K562 (cell line): ENCODE results near the gene ULK3. TPM values are rescaled to one million over a fixed set of nuclear protein-coding genes. Genes with fewer than 3 reads are reported as not detected.

ENCODE experiments used
- ARID3B ChIP-seq: fragments of 250-450 bp; sonication (Bioruptor Pico); IDR thresholded peaks from 2 replicates; pipeline ENCODE4 v1.4.0; 2020; ENCODE audit warnings: borderline replicate concordance
- COPS2 ChIP-seq: fragments of 450-650 bp; conservative IDR thresholded peaks from 2 replicates; pipeline ENCODE4 v1.6.1; 2016; ENCODE audit warnings: mild to moderate bottlenecking, moderate library complexity
- DIDO1 ChIP-seq: fragments of 450-650 bp; IDR thresholded peaks from 2 replicates; pipeline ENCODE4 v1.6.1; 2016; ENCODE audit warnings: low read depth, missing biosample characterization, missing genetic modification characterization
- HLTF ChIP-seq: fragments of 450-650 bp; IDR thresholded peaks from 2 replicates; pipeline ENCODE4 v1.6.1; 2016
- HSF4 ChIP-seq: fragments of 250-450 bp; sonication (Bioruptor Pico); IDR thresholded peaks from 2 replicates; pipeline ENCODE4 v2.1.2; 2022; ENCODE audit warnings: mild to moderate bottlenecking, moderate library complexity, borderline replicate concordance
- JUN ChIP-seq, 2 experiments: sonication (generic) in 1 of 2; formaldehyde crosslinking in 1 of 2; IDR thresholded peaks; 2 replicates each; pipeline versions ENCODE4 v1.6.1 to v1.8.0; 2012 to 2022; ENCODE audit warnings: borderline replicate concordance in 2 of 2, mild to moderate bottlenecking in 2 of 2, improper control_type of control experiment in 1 of 2, low read depth in 1 of 2, low read length in 1 of 2, missing genetic modification reagents in 1 of 2
- KLF6 ChIP-seq: fragments of 250-450 bp; sonication (Bioruptor Pico); IDR thresholded peaks from 2 replicates; pipeline ENCODE4 v1.4.0; 2020; ENCODE audit warnings: mild to moderate bottlenecking, moderate library complexity, borderline replicate concordance
- MAFK ChIP-seq: IDR thresholded peaks from 2 replicates; pipeline ENCODE4 v1.6.1; 2011; ENCODE audit warnings: low read length, improper control_type of control experiment
- MTA3 ChIP-seq: fragments of 450-650 bp; formaldehyde crosslinking; IDR thresholded peaks from 2 replicates; pipeline ENCODE4 v1.6.1; 2017; ENCODE audit warnings: mild to moderate bottlenecking, borderline replicate concordance
- NR1H2 ChIP-seq: sonication (generic); formaldehyde crosslinking; IDR thresholded peaks from 2 replicates; pipeline ENCODE4 v1.4.0; 2020; ENCODE audit warnings: mild to moderate bottlenecking, missing genetic modification reagents
- PTTG1 ChIP-seq: fragments of 450-650 bp; IDR thresholded peaks from 2 replicates; pipeline ENCODE4 v1.6.1; 2016; ENCODE audit warnings: low read depth, mild to moderate bottlenecking, missing genetic modification characterization, missing compliant biosample characterization
- SREBF1 ChIP-seq: fragments of 150-350 bp; IDR thresholded peaks from 2 replicates; pipeline ENCODE4 v1.6.1; 2014; ENCODE audit warnings: antibody characterized with exemption, low read depth, low read length, borderline replicate concordance
- ZBED1 ChIP-seq: IDR thresholded peaks from 2 replicates; pipeline ENCODE4 v1.6.1; 2014
- ZNF395 ChIP-seq: fragments of 200-800 bp; sonication (Bioruptor generic); IDR thresholded peaks from 2 replicates; pipeline ENCODE4 v1.6.1; 2017; ENCODE audit warnings: missing genetic modification characterization, missing compliant biosample characterization
- ZNF589 ChIP-seq: fragments of 200-800 bp; sonication (Bioruptor generic); IDR thresholded peaks from 2 replicates; pipeline ENCODE4 v1.6.1; 2016; ENCODE audit warnings: low read depth, missing genetic modification characterization, missing compliant biosample characterization
- ZNF639 ChIP-seq, 2 experiments: fragments of 200-800 bp in 1 of 2; sonication (Bioruptor generic) in 1 of 2; sonication (generic) in 1 of 2; formaldehyde crosslinking in 1 of 2; IDR thresholded peaks in 1 of 2; conservative IDR thresholded peaks in 1 of 2; 2 replicates each; pipeline versions ENCODE4 v1.5.0 to v1.6.1; 2016 to 2020; ENCODE audit warnings: missing compliant biosample characterization in 1 of 2, missing genetic modification characterization in 1 of 2, missing genetic modification reagents in 1 of 2
- polyA plus RNA-seq, 8 experiments: library from polyadenylated mRNA; depleted of rRNA in 4 of 8; stranded (reverse) in 5 of 8; unstranded in 3 of 8; fragments of >200 nt; fragmentation: Nextera tagmentation in 2 of 8; fragmentation: Illumina TruSeq in 1 of 8; extraction: Ambion mirVana in 2 of 8; extraction: Trizol in 1 of 8; gene quantifications; 2 replicates each; pipeline versions ENCODE4 v1.2.1 to v1.2.3, GENCODE V29; 2011 to 2014; ENCODE audit warnings: inconsistent platforms in 1 of 8, missing spikeins in 1 of 8
- total RNA-seq, 7 experiments: library from RNA; depleted of rRNA in 6 of 7; stranded (reverse); fragments of >200 nt in 6 of 7; fragmentation: Illumina TruSeq in 2 of 7; extraction: Trizol in 2 of 7; gene quantifications; 2 replicates each; pipeline versions ENCODE4 v1.2.1 to v1.2.3, GENCODE V29; 2011 to 2021; ENCODE audit warnings: low replicate concordance in 1 of 7
- TF ChIP-seq, protein P1 (sequence below): sonication (generic); formaldehyde crosslinking; IDR thresholded peaks from 2 replicates; pipeline ENCODE4 v1.8.0; 2022; ENCODE audit warnings: mild to moderate bottlenecking, missing genetic modification reagents, borderline replicate concordance
- TF ChIP-seq, protein P2 (sequence below): fragments of 250-450 bp; sonication (Bioruptor Pico); IDR thresholded peaks from 2 replicates; pipeline ENCODE4 v1.4.0; 2020; ENCODE audit warnings: mild to moderate bottlenecking, moderate library complexity

ULK3 gene
- total and polyA plus RNA-seq, 9 of the 15 experiments (the other 6 are each of a cell fraction or from before 2014, with no cell fraction given): 0.68 to 68.0 (median 34.9) TPM

- 0 out of 2 replicates have a peak, but pooled peaks have one; percentile 41 for TF ChIP-seq ZNF395 (CRISPR knock-in tag)
- peak; percentile 65; the same call in 1 of the 2 replicates for TF ChIP-seq MTA3
- TF ChIP-seq SREBF1: no peak
- TF ChIP-seq, protein P1, sequence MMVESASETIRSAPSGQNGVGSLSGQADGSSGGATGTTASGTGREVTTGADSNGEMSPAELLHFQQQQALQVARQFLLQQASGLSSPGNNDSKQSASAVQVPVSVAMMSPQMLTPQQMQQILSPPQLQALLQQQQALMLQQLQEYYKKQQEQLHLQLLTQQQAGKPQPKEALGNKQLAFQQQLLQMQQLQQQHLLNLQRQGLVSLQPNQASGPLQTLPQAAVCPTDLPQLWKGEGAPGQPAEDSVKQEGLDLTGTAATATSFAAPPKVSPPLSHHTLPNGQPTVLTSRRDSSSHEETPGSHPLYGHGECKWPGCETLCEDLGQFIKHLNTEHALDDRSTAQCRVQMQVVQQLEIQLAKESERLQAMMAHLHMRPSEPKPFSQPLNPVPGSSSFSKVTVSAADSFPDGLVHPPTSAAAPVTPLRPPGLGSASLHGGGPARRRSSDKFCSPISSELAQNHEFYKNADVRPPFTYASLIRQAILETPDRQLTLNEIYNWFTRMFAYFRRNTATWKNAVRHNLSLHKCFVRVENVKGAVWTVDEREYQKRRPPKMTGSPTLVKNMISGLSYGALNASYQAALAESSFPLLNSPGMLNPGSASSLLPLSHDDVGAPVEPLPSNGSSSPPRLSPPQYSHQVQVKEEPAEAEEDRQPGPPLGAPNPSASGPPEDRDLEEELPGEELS (CRISPR knock-in tag): no peak
- TF ChIP-seq COPS2: no peak
- TF ChIP-seq ZNF639 (CRISPR knock-in tag; conservative IDR thresholded peaks at IDR 0.05 in 1 of 2, IDR thresholded peaks at IDR 0.05 in 1 of 2): no peak; a peak in 1 of 4 replicates
- TF ChIP-seq ZNF589: no peak
- no peak for TF ChIP-seq DIDO1 (tag)
- TF ChIP-seq, protein P2, sequence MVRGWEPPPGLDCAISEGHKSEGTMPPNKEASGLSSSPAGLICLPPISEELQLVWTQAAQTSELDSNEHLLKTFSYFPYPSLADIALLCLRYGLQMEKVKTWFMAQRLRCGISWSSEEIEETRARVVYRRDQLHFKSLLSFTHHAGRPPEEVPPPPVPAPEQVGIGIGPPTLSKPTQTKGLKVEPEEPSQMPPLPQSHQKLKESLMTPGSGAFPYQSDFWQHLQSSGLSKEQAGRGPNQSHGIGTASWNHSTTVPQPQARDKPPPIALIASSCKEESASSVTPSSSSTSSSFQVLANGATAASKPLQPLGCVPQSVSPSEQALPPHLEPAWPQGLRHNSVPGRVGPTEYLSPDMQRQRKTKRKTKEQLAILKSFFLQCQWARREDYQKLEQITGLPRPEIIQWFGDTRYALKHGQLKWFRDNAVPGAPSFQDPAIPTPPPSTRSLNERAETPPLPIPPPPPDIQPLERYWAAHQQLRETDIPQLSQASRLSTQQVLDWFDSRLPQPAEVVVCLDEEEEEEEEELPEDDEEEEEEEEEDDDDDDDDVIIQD: no peak
- TF ChIP-seq ARID3B: no peak
- TF ChIP-seq JUN (IDR thresholded peaks at IDR 0.05; ENCODE audit: borderline replicate concordance, low read depth, low read length): no peak
- no peak for TF ChIP-seq JUN (CRISPR knock-in tag; IDR thresholded peaks at IDR 0.05; ENCODE audit: borderline replicate concordance)
- TF ChIP-seq HSF4 (CRISPR knock-in tag): no peak
- TF ChIP-seq MAFK: no peak
- peak; percentile 60; the same call in 1 of the 2 replicates for TF ChIP-seq KLF6 (CRISPR knock-in tag)
- no peak for TF ChIP-seq HLTF
- no peak for TF ChIP-seq ZBED1
- TF ChIP-seq NR1H2: no peak
- TF ChIP-seq PTTG1 (tag): no peak
These were observed 30.2 kb upstream of the ULK3 start, which contains the start of gene SCAMP2 (continued) for GRCh38 chr15:74873036-74873755.
